Measurements from ENCODE around the gene GRIK4.
A peak's percentile ranks its signal among the peaks of the same experiment; 100 is the strongest.
"Not testable (repeated sequence)": the region's sequence is repeated elsewhere in the genome, so short reads cannot be mapped to it uniquely, and the experiment has no call there.

Gene GRIK4

DNA sequence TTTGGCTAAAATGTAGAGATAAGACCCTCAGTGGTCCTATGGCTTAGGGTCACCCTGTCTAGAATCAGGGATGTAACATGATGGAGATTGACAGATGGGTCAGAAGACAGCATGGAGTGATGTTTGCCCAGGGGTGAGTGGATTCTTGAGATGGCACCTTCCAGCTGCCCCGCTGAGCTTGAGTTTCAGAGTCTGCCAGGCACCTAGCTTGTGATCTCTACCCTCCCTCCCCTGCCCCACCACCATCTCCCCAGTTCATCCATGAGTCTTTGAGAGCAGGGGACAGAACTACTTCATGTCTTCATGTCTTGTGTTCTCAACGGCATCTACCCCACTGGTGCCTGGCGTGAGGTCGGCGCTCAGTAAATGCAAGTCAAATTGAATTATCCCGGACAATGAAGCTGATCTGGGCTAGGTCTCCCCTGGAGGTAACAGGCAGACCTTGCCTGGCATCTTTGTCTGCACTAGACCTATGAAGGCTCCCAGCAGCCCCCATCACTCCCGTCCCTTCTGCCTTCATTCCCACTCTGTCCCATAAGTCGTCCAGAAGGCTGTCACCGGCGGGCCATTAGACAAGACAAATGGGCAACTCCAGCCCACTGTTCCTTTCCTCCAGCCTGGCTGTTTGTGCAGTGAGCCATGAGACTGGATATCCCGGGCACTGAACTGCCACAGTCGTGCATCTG lies 273.2 kb downstream of the GRIK4 start:
- ATAC-seq (no peak), DNase-seq (no peak)

DNA sequence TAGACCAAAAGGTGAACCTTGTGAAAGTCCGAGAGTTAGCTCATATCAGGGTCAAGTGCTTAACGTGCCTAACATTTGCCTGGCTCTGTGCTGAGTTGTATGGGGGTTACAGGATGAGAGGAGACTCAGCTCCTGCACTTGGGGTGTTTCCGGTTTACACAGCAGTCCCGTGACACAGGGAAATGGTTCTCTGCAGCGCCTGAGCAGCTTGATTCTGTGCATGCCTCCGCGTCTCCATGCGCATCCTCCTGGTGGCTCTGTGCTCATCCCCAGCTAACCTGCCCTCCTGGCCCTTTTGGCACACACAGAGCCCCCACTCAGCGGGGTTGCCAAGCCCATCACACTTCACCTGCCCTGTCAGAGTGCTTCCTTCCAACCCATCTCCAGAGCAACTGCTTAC lies 274.0 kb downstream of the GRIK4 start:
- ATAC-seq (no peak), DNase-seq (no peak)

GRCh38 chr11:120786206-120786735 lies 274.7 kb downstream of the GRIK4 start:
- no peak for ATAC-seq
- DNase-seq: no peak

DNA sequence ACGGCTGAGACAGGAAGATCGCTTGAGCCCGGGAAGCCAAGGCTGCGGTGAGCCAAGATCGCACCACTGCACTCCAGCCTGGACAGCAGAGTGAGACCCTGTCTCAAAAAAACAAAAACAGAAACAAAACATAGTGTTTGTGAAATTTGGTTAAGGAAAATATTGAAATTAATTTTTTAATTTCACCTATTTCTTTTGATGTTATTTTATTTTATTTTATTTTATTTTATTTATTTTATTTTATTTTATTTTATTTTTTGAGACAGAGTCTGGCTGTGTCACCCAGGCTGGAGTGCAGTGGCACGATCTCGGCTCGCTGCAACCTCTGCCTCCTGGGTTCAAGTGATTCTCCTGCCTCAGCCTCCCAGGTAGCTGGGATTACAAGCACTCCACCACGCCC lies 275.7 kb downstream of the GRIK4 start:
- not testable (repeated sequence) for ATAC-seq, DNase-seq

DNA sequence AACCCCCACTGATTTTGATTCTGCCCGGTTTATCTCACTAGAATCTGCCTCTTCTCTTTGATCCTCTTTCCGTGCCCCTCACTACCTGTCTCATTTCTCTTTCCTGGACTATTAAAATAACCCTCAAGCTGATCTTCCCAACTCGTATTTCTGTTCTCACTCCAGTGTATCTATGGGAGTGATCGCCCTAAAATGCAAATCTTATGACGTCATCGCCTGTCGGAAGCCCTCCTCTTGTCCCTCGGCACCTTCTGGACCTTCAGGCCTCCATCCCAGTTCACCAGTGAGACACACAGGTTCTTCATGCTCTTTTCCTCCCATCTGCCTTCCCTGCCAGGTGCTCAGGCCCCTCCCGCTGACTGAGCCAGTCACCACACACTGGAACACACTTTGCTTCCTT lies 277.8 kb downstream of the GRIK4 start:
- ATAC-seq (no peak), DNase-seq (no peak)

GRCh38 chr11:120792306-120792705 lies 280.8 kb downstream of the GRIK4 start:
- no peak for DNase-seq
- ATAC-seq: no peak

GRCh38 chr11:120793150-120793549 lies 281.6 kb downstream of the GRIK4 start:
- DNase-seq (no peak), ATAC-seq (no peak)

DNA sequence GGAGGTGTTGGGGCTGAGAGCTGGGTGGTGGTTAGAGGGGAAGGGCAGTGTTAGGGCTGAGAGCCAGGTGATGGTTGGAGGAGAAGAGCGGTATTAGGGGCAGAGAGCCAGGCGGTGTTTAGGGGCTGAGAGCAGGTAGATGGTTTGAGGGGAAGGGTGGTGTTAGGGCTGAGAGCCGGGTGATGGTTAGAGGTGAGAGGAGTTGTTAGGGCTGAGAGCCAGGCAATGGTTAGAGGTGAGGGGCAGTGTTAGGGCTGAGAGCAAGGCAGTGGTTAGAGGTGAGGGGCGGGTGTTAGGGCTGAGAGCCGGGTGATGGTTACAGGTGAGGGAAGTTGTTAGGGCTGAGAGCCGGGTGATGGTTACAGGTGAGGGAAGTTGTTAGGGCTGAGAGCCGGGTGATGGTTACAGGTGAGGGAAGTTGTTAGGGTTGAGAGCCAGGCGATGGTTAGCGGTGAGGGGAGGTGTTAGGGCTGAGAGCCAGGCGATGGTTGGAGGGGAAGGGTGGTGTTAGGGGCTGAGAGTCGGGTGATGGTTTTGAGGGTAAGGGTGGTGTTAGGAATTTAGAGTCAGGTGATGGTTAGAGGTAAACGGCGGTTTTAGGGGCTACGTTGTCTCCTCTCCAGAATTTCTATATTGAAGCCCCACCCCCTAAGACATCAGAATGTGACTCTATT lies 282.4 kb downstream of the GRIK4 start:
- DNase-seq: no peak
- no peak for ATAC-seq

GRCh38 chr11:120794748-120795147 lies 283.2 kb downstream of the GRIK4 start:
- ATAC-seq (peak; percentile 37), DNase-seq (no peak)

GRCh38 chr11:120795185-120795584 lies 283.6 kb downstream of the GRIK4 start:
- ATAC-seq (no peak), DNase-seq (no peak)

DNA sequence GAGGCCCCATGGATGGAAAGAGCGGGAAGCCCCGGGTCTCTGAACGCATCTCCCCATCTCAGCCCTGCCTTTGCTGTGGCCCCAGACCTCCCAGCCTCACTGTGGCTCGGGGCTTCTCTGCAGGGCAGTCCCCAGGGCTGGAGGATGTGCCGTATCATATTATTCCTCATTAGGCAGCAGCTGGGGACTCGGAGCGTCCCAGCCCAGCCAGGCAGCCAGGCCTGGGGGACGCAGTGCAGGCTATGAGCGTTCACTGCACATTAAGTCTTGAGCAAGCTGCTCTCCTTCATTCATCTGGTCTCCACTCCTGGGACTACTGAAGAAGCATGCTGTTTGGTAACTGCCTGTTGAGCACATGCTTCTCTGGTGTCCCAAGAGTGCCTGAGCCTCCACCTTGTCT lies 285.6 kb downstream of the GRIK4 start:
- ATAC-seq: no peak
- DNase-seq: no peak

GRCh38 chr11:120798854-120799253 lies 287.3 kb downstream of the GRIK4 start:
- ATAC-seq: no peak
- no peak for DNase-seq

DNA sequence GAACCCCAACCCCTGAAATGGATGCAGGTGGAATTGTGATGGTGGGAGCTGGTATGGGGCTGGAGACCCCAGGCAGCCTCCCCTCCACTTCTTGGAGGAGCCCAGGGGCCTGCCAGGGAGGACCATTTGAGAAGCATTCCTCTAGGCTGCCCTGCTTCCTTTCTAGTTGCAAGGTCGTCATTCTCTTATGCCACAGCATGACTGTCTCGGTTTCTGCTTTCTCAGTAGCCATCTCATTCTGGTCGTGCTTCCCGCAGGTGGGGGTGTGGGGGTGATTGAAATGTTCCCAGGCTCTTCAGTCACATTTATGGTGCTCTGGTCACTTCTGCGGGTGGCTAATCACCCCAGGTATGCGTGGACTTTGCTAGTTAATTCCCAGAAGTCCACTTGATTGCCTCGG lies 288.7 kb downstream of the GRIK4 start:
- no peak for ATAC-seq
- no peak for DNase-seq

DNA sequence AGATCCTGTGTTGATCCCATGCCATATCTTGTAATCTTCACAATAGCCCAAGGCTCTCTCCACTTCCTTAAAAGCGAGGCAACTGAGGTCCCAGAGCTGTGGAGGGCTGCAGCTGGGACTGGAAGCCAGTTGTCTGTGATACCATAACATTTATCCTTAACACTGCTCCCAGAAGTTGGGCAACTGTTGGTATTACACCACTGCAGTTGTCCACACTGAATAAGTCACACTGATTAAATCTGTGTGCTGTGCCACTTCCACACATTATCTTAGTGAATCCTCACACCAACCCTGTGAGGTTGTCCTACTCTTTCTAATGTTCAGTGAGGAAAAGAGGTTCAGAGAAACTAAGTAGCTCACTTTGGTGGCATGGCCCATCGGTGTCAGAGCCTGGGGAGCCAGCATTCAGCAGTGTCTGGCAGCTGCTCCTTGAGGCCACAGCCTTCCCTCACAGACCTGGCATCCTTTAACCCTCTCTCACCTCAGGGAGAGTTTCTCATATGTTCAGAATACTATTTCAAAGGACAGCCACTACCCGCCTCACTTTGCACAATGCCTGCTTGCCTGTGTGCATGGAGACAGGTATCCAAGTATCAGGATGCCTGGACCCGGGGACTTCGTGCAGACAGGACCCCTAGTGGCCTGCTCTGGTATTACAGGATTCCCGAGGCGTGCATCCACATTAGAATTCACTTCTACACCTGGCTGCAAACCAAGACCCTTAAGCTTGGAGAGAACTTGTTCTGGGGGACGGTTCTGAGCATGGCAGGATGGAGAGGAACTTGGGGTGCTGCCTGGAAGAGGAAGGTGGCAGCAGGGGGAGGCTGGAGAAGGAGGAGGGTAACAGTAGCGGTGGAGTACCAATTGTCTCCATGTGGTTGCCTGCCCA lies 290.5 kb downstream of the GRIK4 start:
- ATAC-seq (peak; percentile 34), DNase-seq (peak; percentile 65)

- ATAC-seq (no peak), DNase-seq (no peak)
Measured at GRCh38 chr11:120805960-120806555, 294.5 kb downstream of the GRIK4 start.

GRCh38 chr11:120807414-120808150 lies 296.0 kb downstream of the GRIK4 start:
- DNase-seq: no peak
- no peak for ATAC-seq

DNA sequence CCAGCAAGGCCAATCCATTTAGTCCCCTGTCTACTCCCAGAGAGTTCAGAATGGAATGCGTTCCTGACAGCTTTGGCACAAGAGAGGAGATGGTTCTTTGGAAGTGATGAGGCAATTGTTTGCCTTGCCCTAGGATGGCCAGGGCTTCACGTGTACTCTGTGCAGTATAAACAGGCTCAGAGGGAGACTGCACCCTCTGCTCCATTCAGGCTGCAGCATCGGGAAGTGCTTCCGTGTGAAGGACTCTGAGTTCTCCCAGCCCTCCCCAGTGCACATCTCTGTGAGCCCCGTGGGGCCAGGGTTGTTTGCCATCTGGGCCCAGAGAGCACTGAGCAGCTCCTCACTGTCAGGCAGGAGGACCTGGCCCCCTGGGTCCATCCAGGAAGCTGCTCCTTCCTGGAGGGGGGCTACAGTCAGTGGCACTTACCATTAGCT lies 297.1 kb downstream of the GRIK4 start:
- no peak for ATAC-seq
- DNase-seq: no peak

DNA sequence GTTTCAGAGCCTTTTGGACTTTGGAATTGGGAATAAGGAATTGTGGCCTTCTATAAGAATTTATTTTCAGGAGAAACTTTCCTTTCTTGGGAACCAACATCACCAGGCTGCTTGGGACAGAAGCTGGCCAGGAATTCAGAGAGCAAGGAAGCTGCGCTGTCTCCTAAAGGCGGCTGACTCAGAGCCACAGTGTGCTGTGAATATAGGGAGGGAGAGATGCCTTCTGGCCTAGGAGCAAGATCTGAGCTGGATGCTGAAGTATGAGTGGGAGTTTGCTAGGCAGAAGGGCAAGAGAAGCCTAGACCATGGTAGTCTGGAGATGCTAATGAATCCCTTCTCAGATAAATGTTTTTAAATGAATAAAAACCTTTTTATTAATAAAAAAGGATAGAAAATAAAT lies 298.7 kb downstream of the GRIK4 start:
- DNase-seq (no peak), ATAC-seq (no peak)

GRCh38 chr11:120811199-120811598 lies 299.7 kb downstream of the GRIK4 start:
- DNase-seq: no peak
- ATAC-seq: no peak

DNA sequence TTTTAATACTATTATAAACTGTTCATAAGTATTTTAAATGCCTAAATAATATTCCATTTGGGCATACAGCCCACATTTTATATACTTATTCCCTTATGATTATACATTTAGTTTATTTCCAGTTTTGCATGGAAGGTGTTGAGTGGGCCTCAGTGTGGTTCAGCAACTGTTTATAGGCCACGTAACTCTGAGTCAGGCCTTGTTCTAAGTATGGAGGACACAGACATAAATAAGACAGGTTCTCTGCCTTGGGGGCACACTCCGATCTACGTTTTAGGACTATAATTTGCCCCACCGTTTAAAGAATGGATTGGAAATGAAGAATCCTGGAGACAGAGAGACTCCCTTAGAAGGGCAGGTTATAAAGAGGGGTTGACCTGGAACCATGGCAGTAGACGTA lies 300.2 kb downstream of the GRIK4 start:
- DNase-seq (no peak), ATAC-seq (no peak)

GRCh38 chr11:120814531-120815318 lies 303.2 kb downstream of the GRIK4 start:
- DNase-seq: no peak
- no peak for ATAC-seq
